ENCODE data around the gene ABLIM2. TPM values are rescaled to one million over a fixed set of nuclear protein-coding genes. Genes with fewer than 3 reads are reported as not detected.

Gene ABLIM2
- total RNA-seq, 1 experiment from 2014 or later = 1.0 TPM

DNA sequence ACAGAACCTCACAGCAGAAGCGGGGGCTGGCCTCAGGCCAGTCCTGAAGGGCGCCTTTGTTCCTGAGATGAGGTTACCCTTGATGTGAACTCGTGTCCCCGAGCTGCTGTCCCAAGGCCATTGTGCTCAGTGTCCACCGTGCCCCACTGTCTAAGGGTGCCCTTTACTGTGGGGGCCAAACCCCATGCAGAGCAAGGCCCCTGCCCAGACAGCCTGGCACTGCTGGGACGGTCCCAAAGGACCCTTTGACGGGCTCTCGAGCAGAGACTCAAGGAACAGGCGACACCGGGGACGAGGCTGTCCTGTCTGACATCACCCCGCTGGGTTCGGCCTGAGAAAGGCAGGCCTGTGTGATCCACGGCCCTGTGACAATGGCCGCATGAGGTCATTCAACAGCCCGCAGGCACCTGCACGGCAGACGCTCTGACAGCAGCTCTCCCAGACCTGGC lies 100.6 kb downstream of the ABLIM2 start:
- Histone ChIP-seq H2BK20ac (ENCODE audit: low read depth, low read length, poor library complexity, severe bottlenecking) (no peak overlapping the region), H2AFZ (ENCODE audit: low read length) (no peak overlapping the region), H2AK5ac (ENCODE audit: insufficient read length, low read length) (no peak overlapping the region), H4K20me1 (ENCODE audit: control insufficient read depth, insufficient read depth, insufficient read length) (no peaks in the 10 kb centered on the region), H3K79me1 (ENCODE audit: insufficient read depth, low read depth, low read length, poor library complexity, severe bottlenecking) (no peaks in the 10 kb centered on the region), H3K27me3 (ENCODE audit: insufficient read depth, low read length) (no peaks in the 10 kb centered on the region), H3T11ph (ENCODE audit: low read length) (no peak overlapping the region), H2BK5ac (ENCODE audit: insufficient read length, low read length) (no peak overlapping the region), H3K23me2 (ENCODE audit: insufficient read length, low read depth, low read length, poor library complexity, severe bottlenecking) (no peaks in the 10 kb centered on the region), H3K4me2 (ENCODE audit: insufficient read depth, insufficient read length, low read length) (no peak overlapping the region), H3K4ac (ENCODE audit: low read depth, low read length) (no peak overlapping the region), H3K9me3 (ENCODE audit: control insufficient read depth, low read depth, low read length) (peaks cover 6% of the 10 kb centered on the region), H2BK12ac (ENCODE audit: insufficient read length, low read depth, low read length) (no peak overlapping the region), H3K9ac (ENCODE audit: extremely low read depth, insufficient read length, low read length) (no peak overlapping the region), H4K8ac (replicated peaks; ENCODE audit: insufficient read length, low read depth, low read length) (no peak overlapping the region), H4K91ac (ENCODE audit: insufficient read length, low read depth, low read length) (no peak overlapping the region), H2BK15ac (ENCODE audit: low read depth, low read length) (no peak overlapping the region), H2BK120ac (ENCODE audit: low read depth, low read length, poor library complexity, severe bottlenecking) (no peak overlapping the region), H3K23ac (ENCODE audit: insufficient read length, low read depth, low read length) (no peak overlapping the region), H3K27ac (ENCODE audit: insufficient read length, low read depth, low read length) (no peak overlapping the region), H3K18ac (ENCODE audit: insufficient read length, low read depth, low read length) (no peak overlapping the region), H3K14ac (ENCODE audit: insufficient read depth, low read length) (no peak overlapping the region), H3K4me1 (ENCODE audit: insufficient read depth, low read length) (no peaks in the 10 kb centered on the region), H3K79me2 (ENCODE audit: insufficient read depth, low read length) (no peaks in the 10 kb centered on the region), H4K5ac (ENCODE audit: insufficient read length, low read depth, low read length) (no peak overlapping the region), H3K56ac (ENCODE audit: insufficient read length, low read depth, low read length) (no peak overlapping the region)
- peaks cover 19 to 20% of the 10 kb centered on the region in 2 experiments for H3K9me3 Mint-ChIP-seq
- WGBS (ENCODE audit: extremely low coverage, insufficient read length, low lambda C conversion rate) = no CpG with 5 or more reads among the region's 18 CpGs
- no peak overlapping the region for H3K27ac Mint-ChIP-seq
- H3K36me3 Mint-ChIP-seq (ENCODE audit: insufficient read depth in 1 of 3, low read depth in 3 of 3) = peaks cover 3 to 24% (median 6%) of the 10 kb centered on the region in 3 experiments; a peak in 4 of 7 replicates
- no peak overlapping the region for H3K4me3 Mint-ChIP-seq
- no peak for TF ChIP-seq CTCF (conservative IDR thresholded peaks at IDR 0.05)
- no peak for DNase-seq
- H3K27me3 Mint-ChIP-seq (ENCODE audit: low read depth) = peaks cover 2% of the 10 kb centered on the region
- peaks cover 0 to 4% of the 10 kb centered on the region in 2 experiments; a peak in 1 of 4 replicates for H3K4me1 Mint-ChIP-seq
